ENCODE measurements around the gene RAD9A. TPM values are rescaled to one million over a fixed set of nuclear protein-coding genes. Genes with fewer than 3 reads are reported as not detected.
A peak's percentile ranks its signal among the peaks of the same experiment; 100 is the strongest.

RAD9A gene
- polyA plus RNA-seq, result 12.0 TPM

DNA sequence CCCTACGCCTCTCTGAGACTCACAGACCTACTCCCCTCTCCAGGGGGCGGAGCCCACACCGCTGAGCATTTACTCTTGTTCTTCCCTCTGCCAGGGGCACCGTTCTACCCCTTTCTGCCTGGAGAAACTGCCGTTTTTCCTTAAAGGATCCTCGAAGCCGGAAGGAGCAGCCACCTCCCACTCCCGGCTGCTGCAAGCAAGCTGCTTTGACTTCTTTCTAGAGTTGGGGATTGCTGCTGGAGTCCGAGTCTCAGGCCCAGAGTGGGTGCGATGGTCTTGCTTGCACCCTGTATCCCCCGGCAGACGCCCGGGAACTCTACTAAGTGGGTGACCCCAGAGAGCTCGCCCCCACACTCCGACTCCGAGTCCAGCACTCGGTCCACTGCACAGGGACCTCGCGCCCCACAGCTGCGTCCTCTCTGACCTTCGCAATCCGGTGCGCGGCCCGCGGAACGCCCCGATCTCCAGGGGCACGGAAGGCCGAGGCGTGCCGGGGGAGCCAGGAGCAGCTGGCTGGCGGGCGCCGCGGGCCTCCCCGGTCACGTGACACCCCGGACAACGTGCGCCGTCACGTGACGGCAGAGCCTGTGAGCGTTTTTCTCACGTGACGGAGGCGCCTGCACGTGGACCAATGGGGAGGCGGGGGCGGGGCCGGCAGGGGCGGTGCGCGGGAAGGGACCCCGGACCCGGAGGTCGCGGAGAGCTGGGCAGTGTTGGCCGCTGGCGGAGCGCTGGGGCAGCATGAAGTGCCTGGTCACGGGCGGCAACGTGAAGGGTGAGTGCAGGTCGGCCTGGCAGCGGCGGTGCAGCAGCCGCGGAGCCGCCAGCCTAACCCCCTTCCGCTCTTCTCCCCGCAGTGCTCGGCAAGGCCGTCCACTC lies at the start of gene RAD9A:
TSS of gene RAD9A (plus strand) at position 683 of the 879 bp plus-strand sequence. CDS start at position 742, 59 bp downstream.
- peaks cover 11 to 28% (median 26%) of the 10 kb centered on the region in 3 donors for H3K4me1 Mint-ChIP-seq
- H3K4me3 Mint-ChIP-seq, result peak within 1 kb of the TSS; percentile 74 to 95 (median 90)
- no peaks in the 10 kb centered on the region for H3K36me3 Mint-ChIP-seq
- H3K9me3 Mint-ChIP-seq, result no peaks in the 10 kb centered on the region
- no peaks in the 10 kb centered on the region for H3K27me3 Mint-ChIP-seq
- H3K27ac Mint-ChIP-seq, result peak within 1 kb of the TSS; percentile 80 to 91 (median 90)

DNA sequence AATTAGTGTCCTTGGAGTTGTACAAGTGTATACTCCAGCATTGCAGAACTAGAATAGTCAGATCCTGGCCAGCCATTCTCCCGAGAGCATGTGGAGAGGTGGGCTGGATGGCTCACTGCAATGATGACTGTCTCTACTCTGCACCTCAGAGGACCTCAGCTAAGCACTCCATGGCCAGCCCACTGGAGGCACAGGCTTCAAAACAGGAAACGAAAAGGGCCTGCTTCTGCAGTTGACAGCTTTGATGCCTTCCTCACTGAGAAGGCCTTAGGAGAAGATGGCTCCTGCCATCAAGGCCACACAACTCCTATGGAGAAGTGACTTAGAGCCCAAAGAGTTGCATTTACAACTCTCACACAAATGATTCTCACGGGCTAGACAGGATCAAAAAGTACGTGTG lies 47.5 kb upstream of the RAD9A start:
- no peaks in the 10 kb centered on the region for H3K27me3 Mint-ChIP-seq
- H3K4me3 Mint-ChIP-seq, result peak overlapping the region in 1 of 4 donors; percentile 19
- peak overlapping the region in 1 of 3 donors; percentile 65 for H3K27ac Mint-ChIP-seq
- H3K36me3 Mint-ChIP-seq, result no peaks in the 10 kb centered on the region
- no peaks in the 10 kb centered on the region for H3K9me3 Mint-ChIP-seq
- H3K4me1 Mint-ChIP-seq, result peaks cover 21 to 42% (median 32%) of the 10 kb centered on the region in 3 donors

DNA sequence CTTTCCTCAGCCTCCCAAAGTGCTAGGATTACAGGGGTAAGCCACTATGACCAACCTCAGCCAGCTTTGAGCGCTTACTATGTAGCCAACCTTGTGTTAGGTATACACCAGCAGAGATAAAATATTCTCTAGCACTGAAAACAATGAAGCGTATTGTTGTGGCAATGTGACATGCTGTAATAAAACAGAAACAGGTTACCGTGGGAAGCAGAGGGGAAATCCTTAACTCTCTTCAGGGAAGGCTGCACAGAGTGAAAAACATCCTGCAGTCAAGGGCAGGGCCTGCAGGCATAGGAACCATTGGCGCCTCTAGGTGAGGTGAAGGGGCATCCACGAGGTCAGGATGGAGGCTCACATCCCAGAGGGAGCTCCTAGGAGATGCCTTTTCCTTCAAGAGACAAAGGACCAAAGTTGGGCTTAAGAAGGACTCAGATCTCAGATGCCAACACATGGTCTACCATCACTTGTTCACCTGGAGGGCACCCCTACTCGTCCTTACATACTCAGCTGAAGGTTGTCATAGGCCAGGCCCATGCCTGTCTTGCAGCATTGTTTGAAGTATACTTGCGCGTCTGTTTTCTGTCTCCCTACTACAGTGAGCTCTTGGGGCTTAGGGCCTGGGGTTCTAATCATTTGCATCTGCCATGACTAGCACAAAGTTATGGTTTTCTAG lies 46.4 kb upstream of the RAD9A start:
- no peaks in the 10 kb centered on the region for H3K27me3 Mint-ChIP-seq
- H3K4me1 Mint-ChIP-seq, result peaks cover 31 to 52% (median 42%) of the 10 kb centered on the region in 3 donors
- H3K4me3 Mint-ChIP-seq, result peak overlapping the region in 2 of 4 donors; percentile 48 to 78
- H3K9me3 Mint-ChIP-seq, result no peaks in the 10 kb centered on the region
- no peaks in the 10 kb centered on the region for H3K36me3 Mint-ChIP-seq
- peak overlapping the region in 2 of 3 donors; percentile 43 to 72 for H3K27ac Mint-ChIP-seq

DNA sequence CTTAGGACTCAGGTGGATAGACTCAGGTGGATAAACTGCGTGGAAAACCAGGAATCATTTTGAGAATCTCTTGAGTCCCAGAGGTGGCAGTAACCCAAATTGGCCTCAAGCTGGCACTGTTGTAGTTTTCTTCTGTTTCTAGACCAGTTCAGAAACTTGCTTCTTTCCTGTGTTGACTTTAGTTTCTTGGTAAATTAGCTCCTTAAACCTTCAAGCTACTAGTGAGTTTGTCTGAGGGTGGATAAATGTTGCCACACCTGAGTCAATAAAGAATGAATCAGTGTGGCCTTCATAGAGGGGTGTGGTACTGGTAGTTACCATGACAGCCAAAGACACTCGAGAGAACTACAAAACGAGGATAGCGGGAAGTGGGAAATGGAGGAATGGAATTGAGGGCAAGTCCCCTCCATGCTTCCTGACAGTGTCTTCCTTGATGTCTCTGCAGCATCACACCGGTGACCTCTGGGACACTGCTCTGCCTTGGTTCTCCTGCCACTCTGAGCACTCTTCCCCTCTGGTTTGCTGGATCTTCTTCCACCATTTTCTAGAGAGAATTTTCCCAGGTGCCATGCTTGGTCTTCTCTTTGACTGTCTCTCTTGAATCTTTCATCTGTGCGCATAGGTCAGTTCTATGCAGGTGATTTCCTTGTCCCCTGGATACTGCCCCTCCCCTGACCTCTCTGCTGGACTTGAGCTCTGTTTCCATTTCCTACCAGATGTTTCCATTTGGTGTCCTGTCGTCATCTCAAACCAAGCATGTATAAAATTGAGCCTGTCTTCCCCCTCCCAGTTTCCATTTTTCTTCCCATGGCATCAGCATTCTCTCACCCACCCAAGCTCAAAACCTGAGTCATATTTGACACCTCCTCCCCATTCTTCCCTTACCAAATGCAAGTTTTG lies 45.6 kb upstream of the RAD9A start:
- H3K27me3 Mint-ChIP-seq, result no peaks in the 10 kb centered on the region
- H3K9me3 Mint-ChIP-seq, result no peaks in the 10 kb centered on the region
- H3K36me3 Mint-ChIP-seq, result no peaks in the 10 kb centered on the region
- H3K27ac Mint-ChIP-seq, result peak overlapping the region; percentile 4 to 76 (median 10)
- peaks cover 34 to 55% (median 45%) of the 10 kb centered on the region in 3 donors for H3K4me1 Mint-ChIP-seq
- peak overlapping the region in 3 of 4 donors; percentile 6 to 78 (median 48) for H3K4me3 Mint-ChIP-seq

DNA sequence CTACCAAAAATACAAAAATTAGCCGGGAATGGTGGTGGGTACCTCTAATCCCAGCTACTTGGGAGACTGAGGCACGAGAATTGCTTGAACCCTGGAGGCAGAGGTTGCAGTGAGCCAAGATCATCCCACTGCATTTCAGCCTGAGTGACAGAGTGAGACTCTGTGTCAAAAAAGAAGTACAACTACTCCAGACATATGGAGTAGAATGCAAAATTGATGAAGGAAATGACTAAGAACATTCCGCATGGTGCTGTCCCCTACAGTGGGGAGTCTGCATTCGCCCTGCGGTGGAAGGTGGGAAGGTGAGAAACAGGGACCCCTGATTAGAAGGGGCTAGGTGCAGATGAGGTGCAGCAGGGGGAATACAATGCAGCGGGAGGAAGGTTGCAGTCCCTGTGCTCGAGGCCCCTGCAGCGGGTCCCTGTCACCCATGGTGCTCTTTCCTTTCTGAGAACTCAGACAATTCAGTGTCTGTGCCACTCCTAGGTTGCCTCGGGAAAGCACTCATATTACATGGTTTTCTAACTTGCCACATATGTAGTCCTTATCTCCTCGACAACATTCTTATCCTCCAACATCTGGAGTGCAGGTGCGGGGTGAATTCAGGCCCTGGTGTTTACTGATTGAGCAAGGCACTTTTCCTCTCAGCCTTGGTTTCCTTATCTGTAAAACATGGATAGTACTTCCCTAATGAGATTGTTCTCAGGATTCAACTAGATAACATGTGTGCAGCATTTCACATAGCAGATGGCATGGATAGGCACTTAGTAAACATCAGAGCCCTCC lies 43.6 kb upstream of the RAD9A start:
- H3K9me3 Mint-ChIP-seq, result no peaks in the 10 kb centered on the region
- H3K4me1 Mint-ChIP-seq, result peaks cover 32 to 55% (median 49%) of the 10 kb centered on the region in 3 donors
- H3K4me3 Mint-ChIP-seq, result peak overlapping the region in 2 of 4 donors; percentile 6 to 60
- H3K27ac Mint-ChIP-seq, result peak overlapping the region; percentile 47 to 63 (median 51)
- H3K27me3 Mint-ChIP-seq, result no peaks in the 10 kb centered on the region
- no peaks in the 10 kb centered on the region for H3K36me3 Mint-ChIP-seq

DNA sequence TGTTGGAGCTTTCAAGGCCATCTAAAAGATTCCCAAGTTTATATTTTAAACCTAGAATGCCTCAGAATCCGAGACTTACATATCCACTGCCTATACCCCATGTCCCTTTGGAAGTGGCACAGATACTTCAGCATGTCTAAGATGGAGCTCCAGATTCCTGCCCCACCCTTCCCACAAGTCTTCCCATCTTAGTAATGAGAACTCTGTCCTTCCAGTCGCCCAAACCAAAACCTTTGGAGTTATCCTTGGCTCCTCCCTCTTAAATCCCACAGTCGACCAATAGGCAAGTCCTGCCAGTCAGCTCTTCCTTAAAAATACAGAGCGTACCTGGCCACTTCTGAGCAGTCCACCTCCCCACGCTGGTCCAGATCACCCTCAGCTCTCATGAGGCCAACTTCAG lies 42.8 kb upstream of the RAD9A start:
- Mint-ChIP-seq H3K9me3 (no peaks in the 10 kb centered on the region), H3K36me3 (no peaks in the 10 kb centered on the region), H3K4me1 (peaks cover 40 to 59% (median 52%) of the 10 kb centered on the region in 3 donors), H3K4me3 (peak overlapping the region in 3 of 4 donors; percentile 6 to 83 (median 46)), H3K27me3 (no peaks in the 10 kb centered on the region), H3K27ac (peak overlapping the region in 2 of 3 donors; percentile 51 to 78)

DNA sequence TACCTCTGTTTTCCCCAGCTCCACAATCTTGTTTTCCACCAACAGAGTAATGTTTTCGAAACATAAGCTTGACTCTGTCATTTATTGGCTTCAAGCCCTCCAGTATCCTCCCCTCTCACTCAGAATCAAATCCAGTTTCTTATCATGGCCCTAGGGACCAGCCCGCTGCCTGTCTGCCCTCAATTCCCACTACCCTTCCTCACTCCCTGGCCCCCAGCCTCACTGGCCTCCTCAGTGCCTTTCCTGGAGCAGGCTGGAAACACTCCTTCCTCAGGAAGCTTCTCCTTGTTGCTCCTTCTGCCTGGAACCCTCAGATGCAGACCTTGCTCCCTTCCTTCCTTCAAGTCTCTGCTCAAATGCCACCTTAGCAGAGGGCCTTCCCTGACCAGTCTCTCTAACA lies 42.3 kb upstream of the RAD9A start:
- no peaks in the 10 kb centered on the region for H3K36me3 Mint-ChIP-seq
- no peaks in the 10 kb centered on the region for H3K9me3 Mint-ChIP-seq
- H3K27me3 Mint-ChIP-seq, result no peaks in the 10 kb centered on the region
- peak overlapping the region; percentile 74 to 82 (median 78) for H3K27ac Mint-ChIP-seq
- H3K4me3 Mint-ChIP-seq, result peak overlapping the region; percentile 46 to 83 (median 74)
- H3K4me1 Mint-ChIP-seq, result peaks cover 41 to 60% (median 53%) of the 10 kb centered on the region in 3 donors

DNA sequence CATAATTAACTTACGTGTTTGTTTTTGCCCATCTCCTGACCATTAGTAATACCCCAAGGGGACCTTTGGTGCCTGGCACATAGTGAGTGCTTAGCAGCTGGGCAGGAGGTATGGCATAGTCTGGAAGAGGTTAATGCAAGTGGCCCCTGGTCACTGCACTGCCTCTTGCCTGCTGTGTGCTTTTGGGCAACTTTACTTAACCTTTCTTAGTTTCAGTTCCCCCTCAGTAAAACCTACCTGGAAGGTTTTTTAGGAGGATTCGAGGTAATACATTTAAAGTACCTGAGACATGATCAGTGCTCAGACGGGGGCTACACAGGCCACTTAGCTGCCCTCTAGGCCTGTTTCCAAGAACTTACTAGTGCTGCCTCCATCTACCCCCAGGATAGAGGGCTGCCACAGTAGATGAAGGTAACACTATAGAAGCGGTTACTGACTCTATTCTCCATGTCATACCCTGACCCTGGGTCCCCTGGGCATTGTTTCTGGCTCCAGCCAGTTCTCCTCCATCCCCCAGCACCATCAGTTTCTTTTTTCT lies 41.8 kb upstream of the RAD9A start:
- peak overlapping the region; percentile 66 to 99 (median 82) for H3K4me3 Mint-ChIP-seq
- H3K9me3 Mint-ChIP-seq, result no peaks in the 10 kb centered on the region
- no peaks in the 10 kb centered on the region for H3K27me3 Mint-ChIP-seq
- peaks cover 40 to 61% (median 54%) of the 10 kb centered on the region in 3 donors for H3K4me1 Mint-ChIP-seq
- H3K36me3 Mint-ChIP-seq, result no peaks in the 10 kb centered on the region
- peak overlapping the region; percentile 74 to 82 (median 78) for H3K27ac Mint-ChIP-seq

DNA sequence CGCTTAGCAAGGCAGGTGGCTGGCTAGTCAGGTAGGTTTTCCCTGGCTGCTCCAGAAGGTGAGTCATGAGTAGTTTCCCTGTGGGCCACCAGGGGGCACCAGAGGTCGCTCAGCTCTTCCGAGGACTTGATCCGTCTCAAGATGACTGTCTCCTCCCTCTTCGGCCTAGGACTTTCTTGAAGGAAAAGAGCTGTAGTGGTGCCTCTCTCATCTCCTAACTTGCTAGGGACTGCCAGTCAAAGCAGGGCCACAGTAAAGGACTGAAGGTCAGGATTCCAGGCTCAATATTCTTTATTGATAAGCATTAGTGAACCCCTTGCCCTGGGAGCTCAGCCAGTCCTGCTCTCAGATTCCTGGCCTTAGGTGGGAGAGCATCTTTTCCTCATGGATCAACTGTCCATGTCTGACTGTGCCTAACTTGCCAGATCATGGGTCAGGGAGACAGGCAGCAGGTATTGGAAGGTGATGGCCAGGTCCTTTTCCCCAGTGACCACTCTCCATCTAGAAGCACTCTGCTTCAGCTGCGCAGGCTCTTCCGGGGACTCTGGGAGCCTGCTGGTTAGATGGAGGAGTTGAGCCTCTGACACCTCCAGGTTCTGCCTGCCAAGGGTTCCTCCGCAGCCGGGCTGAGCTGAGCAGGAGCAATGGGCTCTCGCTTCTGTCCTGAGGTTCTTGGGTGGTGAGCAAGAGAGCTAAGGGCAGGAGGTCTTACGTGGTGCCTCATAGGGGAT lies 40.3 kb upstream of the RAD9A start:
- Mint-ChIP-seq H3K27me3 (no peaks in the 10 kb centered on the region), H3K4me1 (peaks cover 33 to 56% (median 52%) of the 10 kb centered on the region in 3 donors), H3K36me3 (no peaks in the 10 kb centered on the region), H3K27ac (peak overlapping the region; percentile 99 to 100 (median 100)), H3K9me3 (no peaks in the 10 kb centered on the region), H3K4me3 (peak overlapping the region; percentile 97 to 99 (median 98))

DNA sequence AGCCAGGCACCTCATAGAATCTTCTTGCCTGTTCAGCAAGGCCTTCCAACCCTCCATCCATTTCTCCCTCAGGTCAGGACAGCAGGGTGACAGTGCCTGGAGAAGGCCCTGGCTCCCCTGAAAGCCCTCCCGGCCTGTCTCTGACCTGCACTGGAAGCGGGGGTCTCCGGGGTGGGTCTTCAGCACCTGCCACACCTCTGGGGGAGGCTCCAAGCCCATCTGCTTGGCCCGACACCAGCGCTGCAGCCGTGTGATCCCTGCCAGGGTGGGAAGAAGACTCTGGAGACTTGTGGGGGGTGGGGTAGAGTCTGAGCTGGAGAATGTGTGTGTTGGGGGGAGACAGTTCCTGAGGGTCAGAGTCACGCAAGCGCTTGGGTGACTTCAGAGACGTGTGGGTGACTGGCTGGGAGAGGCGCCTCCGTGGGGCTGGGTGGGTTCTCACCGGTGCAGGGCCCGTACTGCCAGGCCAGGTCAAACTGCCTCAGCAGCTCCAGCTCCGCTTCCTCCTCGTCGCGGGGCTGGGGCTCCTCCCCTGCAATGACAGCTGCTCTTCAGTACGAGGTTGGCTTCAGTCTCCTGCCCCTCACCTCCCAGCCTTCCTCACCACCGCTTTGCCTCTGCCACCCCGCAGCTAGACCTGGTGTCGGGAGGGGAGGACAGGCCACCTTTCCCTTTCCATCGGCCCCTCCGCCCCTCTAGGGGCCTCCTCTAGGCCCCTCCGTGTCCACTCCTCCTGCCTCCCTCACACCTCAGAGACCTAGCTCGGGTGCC lies 39.1 kb upstream of the RAD9A start:
- peak overlapping the region; percentile 97 to 99 (median 98) for H3K4me3 Mint-ChIP-seq
- no peaks in the 10 kb centered on the region for H3K36me3 Mint-ChIP-seq
- H3K27me3 Mint-ChIP-seq, result no peaks in the 10 kb centered on the region
- peaks cover 33 to 64% (median 60%) of the 10 kb centered on the region in 3 donors for H3K4me1 Mint-ChIP-seq
- peak overlapping the region; percentile 99 to 100 (median 100) for H3K27ac Mint-ChIP-seq
- no peaks in the 10 kb centered on the region for H3K9me3 Mint-ChIP-seq

DNA sequence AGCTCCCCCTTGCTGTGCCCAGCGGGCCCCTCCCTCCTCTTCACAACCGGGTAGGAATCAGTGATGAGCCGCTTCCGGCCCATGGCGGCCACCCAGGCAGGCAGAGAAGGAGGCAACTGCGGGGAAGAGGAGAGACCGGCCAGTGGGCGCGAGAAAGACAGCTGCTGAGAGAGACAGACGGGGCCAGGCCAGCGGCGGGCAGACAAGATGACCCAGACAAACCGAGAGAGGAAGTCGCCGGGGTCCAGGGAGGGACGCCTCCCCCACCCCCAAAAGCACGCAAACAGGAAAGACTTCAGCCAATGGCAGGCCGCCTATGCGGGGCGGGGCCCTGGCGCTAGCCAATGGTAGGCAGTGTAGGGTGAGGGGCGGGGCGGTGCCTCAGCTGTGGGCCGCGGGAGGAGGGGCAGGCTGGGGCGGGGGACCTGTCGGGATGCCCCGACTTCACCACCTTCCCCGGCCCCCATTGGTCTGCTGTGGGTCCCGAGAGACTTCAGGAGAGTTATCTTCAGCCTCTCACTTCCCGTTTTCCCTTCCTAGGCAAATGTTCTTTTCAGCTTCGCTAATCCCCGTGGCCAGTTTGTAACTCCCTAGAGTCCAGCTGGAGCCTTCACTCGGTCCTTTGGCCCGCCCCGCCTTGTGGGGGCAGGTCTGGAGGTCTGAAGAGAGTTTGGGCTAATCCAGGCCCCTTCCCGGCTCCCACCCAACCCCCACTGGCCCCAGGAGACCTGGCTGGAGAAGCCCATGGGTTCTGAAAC lies 38.3 kb upstream of the RAD9A start, which contains the start of gene POLD4:
TSS of gene POLD4 (minus strand) at position 230 of the 758 bp plus-strand sequence. CDS start at position 83, 147 bp downstream.
- H3K9me3 Mint-ChIP-seq, result no peaks in the 10 kb centered on the region
- H3K4me3 Mint-ChIP-seq, result peak within 1 kb of the TSS; percentile 97 to 99 (median 98)
- H3K36me3 Mint-ChIP-seq, result no peaks in the 10 kb centered on the region
- no peaks in the 10 kb centered on the region for H3K27me3 Mint-ChIP-seq
- peak within 1 kb of the TSS; percentile 99 to 100 (median 100) for H3K27ac Mint-ChIP-seq
- peaks cover 33 to 63% (median 60%) of the 10 kb centered on the region in 3 donors for H3K4me1 Mint-ChIP-seq

Data from IgD-negative memory B cell (primary cell).